ENCODE measurements around the gene TP63.

Gene TP63

GRCh38 chr3:189809583-189809982 is 178.4 kb downstream of the TP63 start:
- TF ChIP-seq, protein P1, sequence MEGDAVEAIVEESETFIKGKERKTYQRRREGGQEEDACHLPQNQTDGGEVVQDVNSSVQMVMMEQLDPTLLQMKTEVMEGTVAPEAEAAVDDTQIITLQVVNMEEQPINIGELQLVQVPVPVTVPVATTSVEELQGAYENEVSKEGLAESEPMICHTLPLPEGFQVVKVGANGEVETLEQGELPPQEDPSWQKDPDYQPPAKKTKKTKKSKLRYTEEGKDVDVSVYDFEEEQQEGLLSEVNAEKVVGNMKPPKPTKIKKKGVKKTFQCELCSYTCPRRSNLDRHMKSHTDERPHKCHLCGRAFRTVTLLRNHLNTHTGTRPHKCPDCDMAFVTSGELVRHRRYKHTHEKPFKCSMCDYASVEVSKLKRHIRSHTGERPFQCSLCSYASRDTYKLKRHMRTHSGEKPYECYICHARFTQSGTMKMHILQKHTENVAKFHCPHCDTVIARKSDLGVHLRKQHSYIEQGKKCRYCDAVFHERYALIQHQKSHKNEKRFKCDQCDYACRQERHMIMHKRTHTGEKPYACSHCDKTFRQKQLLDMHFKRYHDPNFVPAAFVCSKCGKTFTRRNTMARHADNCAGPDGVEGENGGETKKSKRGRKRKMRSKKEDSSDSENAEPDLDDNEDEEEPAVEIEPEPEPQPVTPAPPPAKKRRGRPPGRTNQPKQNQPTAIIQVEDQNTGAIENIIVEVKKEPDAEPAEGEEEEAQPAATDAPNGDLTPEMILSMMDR (IDR thresholded peaks at IDR 0.05; ENCODE audit: low read length, missing control alignments) = no peak
- DNase-seq (ENCODE audit: low read depth) = no peak
- no peak overlapping the region for H3K4me3 ChIP-seq (replicated peaks; ENCODE audit: low read depth, low read length)

DNA sequence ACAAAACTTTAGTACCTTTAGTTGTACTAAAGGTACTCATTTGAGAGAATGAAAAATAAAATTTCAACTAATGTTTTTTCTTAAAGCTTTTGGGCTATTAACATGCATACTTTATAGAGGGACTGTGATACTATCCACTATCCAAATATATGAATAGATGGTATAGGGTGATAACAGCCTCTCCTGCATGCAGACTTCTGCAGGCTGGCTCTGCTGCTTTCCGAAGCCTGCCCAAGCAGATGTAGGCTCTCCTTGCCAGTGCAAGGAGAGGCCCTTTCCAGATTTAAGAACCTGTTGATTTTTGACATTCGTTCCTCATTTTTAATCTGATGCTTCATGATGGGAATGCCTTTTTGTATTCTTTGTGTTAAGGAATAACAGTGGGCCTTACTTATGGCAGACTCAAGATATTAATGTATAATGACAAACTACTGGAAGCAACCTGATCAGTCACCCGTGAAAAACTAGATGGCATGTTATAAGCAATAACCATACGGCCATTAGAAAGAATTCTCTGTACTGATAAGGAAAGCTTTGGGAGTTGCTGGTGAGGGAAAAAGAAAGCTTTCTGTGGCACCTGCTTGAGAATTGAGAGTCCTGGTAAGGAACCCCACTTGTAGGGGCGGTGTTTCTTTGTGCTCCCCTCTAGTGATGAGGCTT is 181.7 kb downstream of the TP63 start:
- no peak for DNase-seq (ENCODE audit: low read depth)
- TF ChIP-seq, protein P1 (IDR thresholded peaks at IDR 0.05; ENCODE audit: low read length, missing control alignments) = no peak
- H3K4me3 ChIP-seq (replicated peaks; ENCODE audit: low read depth, low read length) = no peak overlapping the region

DNA sequence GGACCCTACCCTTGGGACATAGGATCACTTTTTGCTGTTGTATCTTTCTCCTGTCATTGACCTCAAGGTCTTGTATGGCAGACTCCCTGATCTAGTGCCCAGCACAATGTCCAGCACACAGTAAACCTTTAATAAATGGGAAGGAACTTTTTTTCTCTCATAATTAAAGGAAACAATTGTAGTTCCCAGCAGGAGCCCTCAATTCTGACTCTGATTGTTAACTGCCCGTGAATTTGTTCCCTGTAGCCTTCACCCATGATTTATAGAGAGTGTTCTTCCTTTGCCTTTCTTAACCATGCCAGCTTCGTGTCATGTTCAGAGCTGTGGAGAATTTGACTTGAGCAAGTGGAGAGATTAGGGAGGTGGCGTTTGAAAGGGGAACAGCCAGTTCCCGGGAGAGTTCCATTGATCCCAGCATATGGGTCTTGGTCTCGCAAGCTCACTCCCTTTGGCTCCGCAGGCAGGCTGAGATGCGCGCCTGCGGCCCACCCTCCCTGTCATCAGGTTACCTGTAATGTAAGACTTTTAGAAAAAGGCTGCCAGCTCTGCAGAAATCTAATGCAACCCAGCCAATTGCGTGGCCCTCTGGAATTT is 182.6 kb downstream of the TP63 start:
- TF ChIP-seq, protein P1 (IDR thresholded peaks at IDR 0.05; ENCODE audit: low read length, missing control alignments) = no peak
- no peak for DNase-seq (ENCODE audit: low read depth)
- H3K4me3 ChIP-seq (replicated peaks; ENCODE audit: low read depth, low read length) = no peak overlapping the region

GRCh38 chr3:189820365-189820720 is 189.2 kb downstream of the TP63 start:
- DNase-seq (ENCODE audit: low read depth) = no peak
- TF ChIP-seq, protein P1 (IDR thresholded peaks at IDR 0.05; ENCODE audit: low read length, missing control alignments) = no peak

GRCh38 chr3:189821262-189821661 is 190.1 kb downstream of the TP63 start:
- no peak overlapping the region for H3K4me3 ChIP-seq (replicated peaks; ENCODE audit: low read depth, low read length)
- TF ChIP-seq, protein P1 (IDR thresholded peaks at IDR 0.05; ENCODE audit: low read length, missing control alignments) = no peak
- no peak for DNase-seq (ENCODE audit: low read depth)

More at GRCh38 chr3:189820365-189820720, 189.2 kb downstream of the TP63 start:
- H3K4me3 ChIP-seq (replicated peaks; ENCODE audit: low read depth, low read length) = no peak overlapping the region

GRCh38 chr3:189822726-189823125 is 191.5 kb downstream of the TP63 start:
- H3K4me3 ChIP-seq (replicated peaks; ENCODE audit: low read depth, low read length) = no peak overlapping the region
- DNase-seq (ENCODE audit: low read depth) = no peak
- TF ChIP-seq, protein P1 (IDR thresholded peaks at IDR 0.05; ENCODE audit: low read length, missing control alignments) = no peak

Measured in fibroblast of pulmonary artery (primary cell).